Fibroblast of peridontal ligament (primary cell): ENCODE data around the gene LRIG1.

Source experiments
- DNase-seq: peaks from one replicate; pipeline ENCODE4 v3.0.0-alpha.2; 2010; ENCODE audit errors: extremely low read depth

LRIG1 gene

DNA sequence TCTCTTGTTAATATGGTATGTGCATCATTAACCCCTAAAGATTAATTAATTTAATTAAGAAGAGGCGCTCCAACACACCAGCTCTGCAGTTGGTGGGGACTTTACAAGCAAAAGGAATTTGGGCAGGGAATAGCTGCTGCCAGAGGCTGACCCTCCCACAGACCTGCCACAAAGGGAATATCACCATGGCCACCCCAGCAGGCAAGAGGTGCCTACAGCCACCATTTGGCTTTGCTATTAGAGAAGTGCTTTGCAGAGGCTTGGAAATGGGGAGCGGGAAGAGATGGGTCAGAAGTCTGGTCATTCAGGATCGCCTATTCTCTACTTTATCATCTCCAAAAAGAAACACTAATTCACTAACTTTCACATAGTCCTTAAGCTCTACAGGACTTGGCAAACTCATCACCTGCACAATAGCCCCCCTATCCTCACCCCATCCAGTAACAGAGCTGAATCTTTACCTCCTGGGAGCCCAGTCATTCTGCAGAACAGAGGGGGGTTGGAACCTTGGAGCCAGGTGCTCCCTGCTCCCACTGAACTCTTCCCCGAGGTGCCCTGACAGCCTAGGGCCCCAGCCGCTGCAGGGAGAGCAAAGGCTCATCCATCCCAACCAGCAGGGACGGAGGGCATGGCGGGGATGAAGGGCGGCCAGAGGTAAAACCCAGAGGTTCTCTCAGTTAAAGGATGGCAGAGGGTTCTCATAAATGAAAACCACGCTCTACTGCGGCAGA lies 29.7 kb downstream of the LRIG1 start:
- DNase-seq: no peak

GRCh38 chr3:66470285-66470684 lies 30.5 kb downstream of the LRIG1 start:
- no peak for DNase-seq

- no peak for DNase-seq
Observed at GRCh38 chr3:66469220-66469640, 31.6 kb downstream of the LRIG1 start.

GRCh38 chr3:66467996-66468735 lies 32.7 kb downstream of the LRIG1 start:
- no peak for DNase-seq

- DNase-seq: no peak
Observed at GRCh38 chr3:66466606-66467270, 34.1 kb downstream of the LRIG1 start.

GRCh38 chr3:66465587-66465986 lies 35.2 kb downstream of the LRIG1 start:
- DNase-seq: no peak

- no peak for DNase-seq
Observed at GRCh38 chr3:66465034-66465433, 35.8 kb downstream of the LRIG1 start.

GRCh38 chr3:66464512-66464894 lies 36.3 kb downstream of the LRIG1 start:
- no peak for DNase-seq

DNA sequence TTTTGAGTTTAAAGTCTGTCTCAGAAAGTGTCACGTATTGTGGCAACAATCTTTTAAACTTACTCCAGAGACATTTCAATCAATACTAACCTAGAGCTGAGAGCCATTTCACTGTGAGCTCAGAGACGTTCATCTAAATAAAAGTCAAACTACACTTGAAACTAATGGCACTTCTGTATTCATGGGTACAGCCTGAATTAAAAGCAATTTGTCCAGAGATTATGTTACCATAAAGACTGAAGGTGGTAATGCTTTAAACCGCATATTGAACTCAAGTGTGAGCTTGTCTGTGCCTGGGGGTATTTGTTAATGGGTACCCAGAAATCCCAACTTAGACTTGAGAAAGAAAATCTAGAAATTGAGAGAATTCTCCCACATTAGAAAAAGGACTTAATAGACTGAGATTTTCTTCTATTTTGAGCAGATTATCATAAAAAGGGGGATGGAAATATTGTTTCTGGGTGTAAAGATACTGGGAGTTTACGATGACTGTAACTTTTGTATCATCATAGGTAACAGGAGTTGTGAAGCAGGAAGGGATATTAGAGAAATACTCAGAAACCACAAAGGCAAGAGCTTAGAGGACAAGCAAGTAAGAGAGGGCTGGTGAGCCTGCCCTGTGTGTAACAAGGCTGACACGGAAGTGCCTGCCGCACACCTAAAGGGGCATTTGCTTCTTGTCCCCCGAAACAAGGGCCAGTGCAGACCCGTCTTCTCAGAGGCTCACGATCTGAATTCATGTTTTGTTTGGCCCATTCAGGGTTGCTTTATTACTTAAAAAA lies 36.9 kb downstream of the LRIG1 start:
- no peak for DNase-seq

DNA sequence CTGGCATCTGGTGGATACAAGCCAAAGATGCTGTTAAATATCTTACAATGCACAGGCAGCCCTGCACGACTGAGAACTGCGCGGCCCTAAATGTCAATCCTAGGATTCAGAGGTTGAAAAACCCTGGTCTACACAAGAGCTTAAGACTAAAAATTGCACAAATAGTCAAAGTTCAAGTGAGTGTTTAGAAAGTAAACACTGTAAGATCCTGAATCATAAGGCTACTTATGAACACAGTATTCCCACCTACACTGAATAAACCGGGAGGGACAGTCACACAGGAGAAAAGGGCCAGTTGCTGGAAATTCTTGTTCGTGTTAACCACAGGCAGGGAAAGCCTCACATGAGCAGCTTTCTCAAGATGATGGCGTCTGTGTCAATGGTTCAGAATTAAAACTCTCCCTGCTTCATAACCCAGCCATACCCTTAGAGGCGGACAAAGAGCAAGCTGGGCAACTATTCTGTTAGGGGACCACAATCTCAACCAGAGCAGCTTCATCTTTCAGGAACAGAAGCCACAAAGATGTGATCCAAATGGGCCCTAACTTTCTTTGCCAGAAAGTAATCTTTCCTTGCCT lies 37.7 kb downstream of the LRIG1 start:
- DNase-seq: no peak

DNA sequence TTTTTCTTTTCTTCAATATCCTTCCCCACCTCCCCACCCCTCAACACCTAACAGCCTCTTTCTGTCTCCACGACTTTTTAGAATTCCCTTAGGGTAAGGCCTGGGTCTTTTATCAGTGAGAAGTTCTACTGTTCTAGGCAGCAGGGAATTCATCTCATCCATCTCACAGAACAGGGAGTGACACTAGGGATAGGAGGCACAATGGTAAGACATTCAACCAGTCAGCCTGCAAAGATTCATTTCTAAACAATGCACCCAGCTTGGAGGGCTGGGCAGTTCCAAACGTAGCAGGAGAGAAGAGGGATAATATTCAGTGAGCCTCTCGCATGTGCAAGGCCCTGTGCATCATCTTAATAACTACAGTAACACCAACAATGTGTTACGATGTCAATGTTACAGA lies 43.6 kb downstream of the LRIG1 start:
- DNase-seq: no peak

- DNase-seq: no peak
Observed at GRCh38 chr3:66456711-66457173, 44.1 kb downstream of the LRIG1 start.

DNA sequence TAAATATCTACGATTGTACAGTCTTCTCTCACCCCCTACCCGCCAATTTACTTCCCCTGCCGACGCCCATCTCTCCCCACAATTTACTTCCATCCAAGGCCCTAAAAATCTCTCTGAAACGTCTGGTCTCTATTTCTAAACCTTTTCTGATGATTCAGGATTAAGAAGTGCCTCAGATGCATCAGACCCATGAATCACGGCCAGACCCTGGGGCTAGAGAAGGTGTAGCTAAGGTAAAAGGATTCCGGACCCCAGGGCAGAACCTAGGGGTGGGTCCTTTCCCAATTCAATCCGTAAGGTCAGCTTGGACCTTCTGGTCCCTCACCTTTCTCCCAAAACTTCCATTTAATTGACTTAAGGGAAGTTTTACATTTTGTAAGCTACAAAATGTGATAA lies 46.4 kb downstream of the LRIG1 start:
- DNase-seq: no peak

DNA sequence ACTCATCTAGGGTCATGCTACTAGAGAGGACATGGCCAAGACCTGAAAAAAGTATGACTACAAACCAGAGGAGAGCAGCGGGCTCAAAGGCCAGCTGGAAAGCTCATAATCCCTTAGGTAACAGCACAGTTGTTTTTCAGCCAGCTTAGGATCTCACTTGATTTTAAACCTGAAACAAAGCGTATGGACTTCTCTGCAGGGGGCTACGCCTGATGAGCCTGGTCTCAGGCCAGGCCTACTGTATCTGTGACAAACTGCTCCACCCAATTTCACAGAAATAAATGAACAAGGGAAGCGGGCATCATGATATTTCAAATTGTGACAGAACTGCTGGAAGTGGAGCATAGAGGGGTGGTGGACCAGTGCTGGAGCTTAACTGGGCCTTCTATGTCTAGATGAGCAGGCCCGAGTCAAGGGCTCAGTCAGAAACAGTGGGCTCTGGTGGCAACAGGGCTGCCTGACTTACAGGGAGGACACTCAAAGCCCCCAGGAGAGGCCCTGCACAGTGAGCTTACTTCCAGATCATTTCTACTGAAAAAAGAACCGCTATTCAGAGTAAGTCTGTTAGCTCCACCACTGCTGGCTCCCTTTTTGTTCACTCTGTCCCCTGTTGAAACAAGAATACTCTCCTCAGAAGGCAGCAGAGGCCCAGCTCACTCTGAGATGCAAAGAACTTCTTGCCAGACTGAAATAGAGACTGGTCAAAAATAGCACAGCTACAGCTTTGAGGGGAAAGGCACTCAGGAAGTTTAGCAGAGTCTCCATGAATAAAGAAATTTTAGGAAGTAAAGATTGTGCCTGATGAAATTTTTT lies 47.0 kb downstream of the LRIG1 start:
- DNase-seq: no peak

DNA sequence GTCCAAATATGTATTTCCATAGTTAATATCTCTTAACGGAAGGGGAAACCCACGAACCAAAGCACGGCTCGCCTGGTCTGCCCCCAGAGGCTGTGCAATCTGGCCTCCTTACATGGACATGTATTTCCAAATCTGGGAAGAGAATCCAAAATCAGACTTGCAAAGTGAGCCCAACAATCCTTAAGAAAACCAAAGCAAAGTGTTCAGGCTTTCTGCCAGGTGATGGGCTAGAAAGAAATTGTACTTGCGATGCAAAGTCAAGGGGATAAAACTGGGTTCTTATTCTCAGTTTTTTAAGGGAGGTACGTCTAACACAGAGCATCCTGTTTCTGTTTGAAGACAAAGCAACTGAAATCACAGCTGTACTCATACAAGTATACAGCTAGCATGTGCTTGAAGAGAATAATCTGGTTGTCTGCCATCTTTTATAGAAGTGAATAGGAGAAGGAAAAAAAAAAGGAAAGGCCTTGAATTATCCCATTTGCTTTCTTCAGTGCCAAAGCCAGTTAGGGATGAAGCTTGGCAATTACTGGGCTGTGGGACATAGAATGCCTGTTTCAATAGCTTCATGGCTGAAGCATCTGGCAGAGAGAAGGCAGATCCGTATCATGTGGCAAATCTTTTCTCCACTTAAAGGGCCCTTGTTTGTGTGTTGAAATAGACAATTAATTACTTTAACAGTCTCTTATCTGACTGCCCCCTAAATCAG lies 48.4 kb downstream of the LRIG1 start:
- peak; percentile 24 for DNase-seq

- DNase-seq: no peak
Observed at GRCh38 chr3:66451766-66452165, 49.1 kb downstream of the LRIG1 start.

DNA sequence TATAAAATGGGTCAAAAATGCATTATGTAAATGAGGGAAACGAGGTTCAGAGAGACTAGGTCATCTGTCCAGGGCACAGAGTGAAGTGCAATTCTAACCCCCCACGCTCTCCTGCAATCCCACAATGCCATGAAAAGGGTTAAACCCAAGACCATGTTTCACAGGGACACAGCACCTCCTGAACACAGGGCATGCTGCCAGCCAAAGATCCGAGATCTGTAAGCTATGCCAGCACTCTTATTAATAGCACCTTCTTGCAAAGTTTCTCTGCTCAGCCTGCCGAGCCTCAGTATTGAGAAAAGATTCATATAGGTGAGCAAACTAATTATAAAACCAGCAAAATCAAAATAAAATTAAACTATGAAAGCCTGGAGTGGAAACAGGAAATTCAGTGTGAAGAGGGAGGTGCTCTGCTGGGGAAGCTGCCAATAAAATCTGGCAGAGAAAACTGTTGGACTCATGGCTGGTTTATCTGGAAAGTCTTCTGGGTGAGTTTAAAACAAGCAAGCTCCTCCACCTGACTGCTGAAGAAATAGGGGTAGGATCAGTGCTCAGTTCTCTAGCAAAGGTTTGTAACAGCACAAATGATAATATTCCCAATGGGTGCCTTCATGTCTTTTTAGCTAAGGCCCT lies 50.3 kb downstream of the LRIG1 start:
- peak; percentile 80 for DNase-seq

GRCh38 chr3:66449411-66449974 lies 51.3 kb downstream of the LRIG1 start:
- DNase-seq: no peak

GRCh38 chr3:66444146-66444644 lies 56.6 kb downstream of the LRIG1 start:
- DNase-seq: no peak
